Urinary bladder (tissue), 4 donors: ENCODE data around the gene PAN2. TPM values are rescaled to one million over a fixed set of nuclear protein-coding genes. Genes with fewer than 3 reads are reported as not detected.

Source experiments
- DNase-seq: peaks from one replicate; pipeline ENCODE4 v3.0.0-alpha.2; 2015; ENCODE audit errors: extremely low spot score
- H3K27ac ChIP-seq: one replicate; pipeline ENCODE4 v1.5.1; 2013; ENCODE audit warnings: low read depth, mild to moderate bottlenecking, moderate library complexity
- H3K36me3 ChIP-seq: one replicate; pipeline ENCODE4 v1.6.1; 2013; ENCODE audit warnings: mild to moderate bottlenecking, moderate library complexity; ENCODE audit not compliant: insufficient read depth
- H3K4me1 ChIP-seq: one replicate; pipeline ENCODE4 v1.6.1; 2013; ENCODE audit warnings: mild to moderate bottlenecking, moderate library complexity; ENCODE audit not compliant: insufficient read depth
- H3K4me3 ChIP-seq: one replicate; pipeline ENCODE4 v1.5.1; 2013; ENCODE audit warnings: low read depth, low read length
- WGBS: extraction: QIAGEN DNeasy Blood & Tissue Kit; methylation state at CpG from one replicate; pipeline ENCODE4 v1.1.7; 2013; 5-methylcytosine and 5-hydroxymethylcytosine counted together
- polyA plus RNA-seq: library from polyadenylated mRNA; stranded (reverse); fragments of 200-250 nt; gene quantifications from one replicate; pipeline ENCODE4 v1.2.3, GENCODE V29; 2013
- total RNA-seq: library from RNA; depleted of rRNA; stranded (reverse); fragments of >200 nt; gene quantifications from one replicate; pipeline ENCODE4 v1.2.3, GENCODE V29; 2014
- donor health status: healthy with polysubstance abuse.
- donor health status: healthy.

PAN2 gene
- total RNA-seq, result 64.7 TPM
- 31.1 TPM for polyA plus RNA-seq

DNA sequence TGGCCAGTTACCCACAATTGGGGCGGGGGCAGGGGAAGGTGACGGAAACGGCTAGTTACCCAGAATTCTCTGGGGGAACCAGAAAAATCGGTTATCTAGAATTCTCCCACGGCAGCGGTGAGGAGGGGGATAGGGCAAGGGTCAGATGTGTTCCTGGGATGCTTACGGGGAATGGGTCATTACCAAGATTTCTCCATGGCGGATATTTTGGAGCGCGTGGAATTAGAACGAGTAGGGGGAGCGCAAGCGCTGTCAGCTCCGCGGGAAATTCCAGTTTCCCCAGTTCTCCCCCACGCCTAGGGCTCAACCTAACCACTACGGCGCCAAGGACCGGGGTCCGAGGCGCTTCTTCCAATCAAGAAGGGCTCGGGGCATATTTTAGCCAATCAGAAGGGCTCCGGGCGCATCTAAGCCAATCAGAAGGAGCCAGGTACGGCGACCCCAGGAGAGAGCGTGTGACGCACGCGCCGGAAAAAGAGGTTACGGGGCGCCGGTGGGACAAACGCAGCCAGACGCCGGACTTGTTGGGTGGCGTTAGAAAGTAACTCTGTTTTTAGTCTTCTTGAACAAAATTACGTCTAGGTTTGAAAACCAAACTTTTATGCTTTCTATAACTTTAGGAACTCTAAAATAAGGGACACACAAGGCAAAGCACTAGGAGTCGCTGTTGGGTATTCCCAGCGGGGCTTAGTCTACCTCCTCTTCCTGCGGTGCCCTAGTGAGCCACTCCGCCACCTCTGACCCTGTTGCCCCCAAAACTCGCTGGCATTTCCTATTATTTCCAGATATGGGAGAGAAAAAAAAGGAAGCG is at the start of gene PAN2:
Gene PAN2 (minus strand): TSS at position 322 of the 811 bp plus-strand sequence. CDS start 906 bp downstream, outside the sequence.
- peaks cover 2% of the 10 kb centered on the region for H3K4me1 ChIP-seq
- peak within 1 kb of the TSS; percentile 30 for H3K4me3 ChIP-seq
- DNase-seq, result peak; percentile 94
- WGBS, result under 1% methylated on average over 45 of the region's 45 CpGs
- peak within 1 kb of the TSS; percentile 88 for H3K27ac ChIP-seq
- no peaks in the 10 kb centered on the region for H3K36me3 ChIP-seq

GRCh38 chr12:56382611-56383010 is 48.8 kb upstream of the PAN2 start:
- WGBS, result 92% methylated on average over 16 of the region's 16 CpGs

DNA sequence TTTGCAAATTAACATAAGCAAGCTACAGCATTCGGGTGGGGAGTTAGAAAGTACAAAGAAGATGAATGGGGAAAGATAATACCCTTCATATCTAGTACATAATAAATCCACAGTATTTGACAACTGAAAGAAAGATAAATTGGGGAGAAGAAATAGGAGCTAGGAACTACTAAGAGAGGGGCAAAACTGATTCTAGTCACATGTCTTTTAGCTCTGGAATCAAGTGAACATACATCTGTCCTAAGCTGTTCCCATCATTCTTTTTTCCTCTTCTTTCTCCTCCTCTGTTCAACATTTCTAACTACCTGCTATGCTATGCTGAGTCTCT is 44.2 kb upstream of the PAN2 start:
- DNase-seq, result no peak
- H3K36me3 ChIP-seq, result no peaks in the 10 kb centered on the region
- no peak overlapping the region for H3K27ac ChIP-seq
- 21% methylated on average over 1 of the region's 1 CpG for WGBS
- no peaks in the 10 kb centered on the region for H3K4me1 ChIP-seq
- H3K4me3 ChIP-seq, result no peak overlapping the region

More at GRCh38 chr12:56382611-56383010, 48.8 kb upstream of the PAN2 start:
- no peak for DNase-seq
- Histone ChIP-seq H3K4me1 (no peaks in the 10 kb centered on the region), H3K36me3 (no peaks in the 10 kb centered on the region), H3K4me3 (no peak overlapping the region), H3K27ac (no peak overlapping the region)

DNA sequence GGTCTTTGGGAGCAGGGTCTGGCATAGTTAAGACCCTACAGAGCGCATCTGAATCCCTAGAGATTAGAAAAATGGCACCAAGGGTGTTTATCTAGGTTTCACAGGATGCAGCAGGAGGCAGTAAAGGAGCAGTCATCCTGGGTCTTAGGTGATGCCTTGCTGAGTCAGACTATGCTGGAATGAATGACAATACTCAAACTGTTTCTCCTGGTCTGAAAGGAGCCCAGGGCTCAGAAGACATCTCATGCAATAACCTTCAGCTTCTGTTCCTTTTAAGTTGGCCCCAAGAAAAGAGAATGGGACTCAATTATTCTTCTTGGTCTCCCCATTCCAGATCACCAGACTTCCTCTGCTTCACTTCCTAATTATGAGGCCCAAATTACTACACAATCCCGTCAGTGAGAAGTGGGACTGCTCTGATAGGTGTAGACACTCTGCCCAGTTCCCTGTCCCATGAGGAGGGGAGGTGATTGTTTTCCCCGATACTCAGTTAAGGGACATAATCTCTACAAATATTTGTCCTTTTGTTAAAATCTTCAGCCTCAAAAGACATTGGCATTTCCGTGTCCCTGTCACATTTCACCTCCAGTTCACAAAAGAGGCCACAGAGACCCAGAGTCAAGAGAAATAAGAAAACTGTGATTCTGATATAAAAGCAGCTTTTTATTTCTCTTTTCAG is 43.6 kb upstream of the PAN2 start:
- DNase-seq, result no peak
- Histone ChIP-seq H3K36me3 (no peaks in the 10 kb centered on the region), H3K27ac (no peak overlapping the region), H3K4me3 (no peak overlapping the region), H3K4me1 (no peaks in the 10 kb centered on the region)
- WGBS, result 57% methylated on average over 4 of the region's 4 CpGs

DNA sequence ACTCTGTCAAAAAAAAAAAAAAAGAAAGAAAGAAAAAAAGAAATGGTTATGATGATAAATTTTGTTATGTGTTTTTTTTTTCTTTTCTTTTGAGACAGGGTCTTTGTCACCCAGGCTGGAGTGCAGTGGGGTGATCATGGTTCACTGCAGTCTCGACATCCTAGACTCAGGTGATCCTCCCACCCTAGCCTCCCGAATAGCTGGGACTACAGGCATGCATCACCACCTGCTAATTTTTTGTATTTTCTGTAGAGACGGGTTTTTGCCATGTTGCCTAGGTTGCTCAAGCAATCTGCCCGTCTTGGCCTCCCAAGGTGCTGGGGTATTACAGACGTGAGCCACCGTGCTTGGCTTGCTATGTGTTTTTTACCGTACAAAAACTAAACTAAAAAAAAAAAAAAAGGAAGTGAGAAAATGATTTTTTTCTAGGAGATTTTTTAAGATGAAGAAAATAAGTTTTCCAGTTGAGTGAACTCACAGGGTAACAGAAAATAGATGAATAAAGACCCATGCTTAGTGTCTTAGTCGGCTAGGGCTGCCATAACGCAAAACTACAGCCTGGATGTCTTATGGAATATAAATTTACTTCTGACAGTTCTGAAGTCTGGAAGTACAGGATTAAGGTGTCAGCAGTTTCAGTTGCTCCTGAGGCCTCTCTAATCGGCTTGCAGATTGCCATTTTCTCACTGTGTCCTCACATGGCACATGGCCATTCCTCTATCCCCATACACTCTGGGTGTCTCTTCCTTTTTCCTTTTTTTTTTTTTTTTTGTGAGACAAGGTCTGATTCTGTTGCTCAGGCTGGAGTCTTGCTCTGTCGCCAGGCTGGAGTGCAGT is 42.0 kb upstream of the PAN2 start:
- no peak for DNase-seq
- Histone ChIP-seq H3K4me1 (no peaks in the 10 kb centered on the region), H3K27ac (no peak overlapping the region), H3K4me3 (no peak overlapping the region), H3K36me3 (no peaks in the 10 kb centered on the region)
- 70% methylated on average over 11 of the region's 11 CpGs for WGBS

DNA sequence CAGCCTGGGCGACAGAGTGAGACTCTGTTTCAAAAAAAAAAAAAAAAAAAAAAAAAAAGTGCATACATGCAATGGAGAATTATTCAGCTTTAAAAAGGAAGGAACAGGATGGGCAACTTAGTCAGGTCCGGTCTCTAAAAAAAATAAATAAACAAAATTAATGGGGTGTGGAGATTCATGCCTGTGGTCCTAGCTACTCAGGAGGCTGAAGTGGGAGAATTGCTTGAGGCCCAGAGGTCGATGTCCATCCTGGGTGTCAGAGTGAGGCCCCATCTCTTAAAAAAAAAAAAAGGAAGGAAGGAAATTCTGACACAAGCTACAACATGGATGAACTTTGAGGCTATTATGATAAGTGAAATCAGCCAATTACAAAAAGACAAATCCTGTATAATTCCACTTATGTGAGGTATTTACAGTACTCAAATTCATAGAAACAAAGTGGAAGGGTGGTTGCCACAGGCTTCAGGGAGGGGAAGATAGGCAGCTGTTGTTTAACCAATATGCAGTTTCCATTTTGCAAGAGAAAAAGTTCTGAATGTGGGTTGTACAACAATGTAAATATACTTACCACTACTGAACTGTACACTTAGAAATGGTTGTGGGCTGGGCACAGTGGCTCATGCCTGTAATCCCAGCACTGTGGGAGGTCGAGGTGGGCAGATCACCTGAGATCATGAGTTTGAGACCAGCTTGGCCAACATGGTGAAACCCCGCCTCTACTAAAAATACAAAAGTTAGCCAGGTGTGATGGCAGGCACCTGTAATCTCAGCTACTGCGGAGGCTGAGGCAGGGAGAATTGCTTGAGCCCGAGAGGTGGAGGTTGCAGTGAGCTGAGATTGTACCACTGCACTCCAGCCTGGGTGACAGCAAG is 41.2 kb upstream of the PAN2 start:
- Histone ChIP-seq H3K36me3 (no peaks in the 10 kb centered on the region), H3K4me3 (no peak overlapping the region), H3K4me1 (no peaks in the 10 kb centered on the region), H3K27ac (no peak overlapping the region)
- WGBS, result 76% methylated on average over 7 of the region's 7 CpGs
- no peak for DNase-seq

DNA sequence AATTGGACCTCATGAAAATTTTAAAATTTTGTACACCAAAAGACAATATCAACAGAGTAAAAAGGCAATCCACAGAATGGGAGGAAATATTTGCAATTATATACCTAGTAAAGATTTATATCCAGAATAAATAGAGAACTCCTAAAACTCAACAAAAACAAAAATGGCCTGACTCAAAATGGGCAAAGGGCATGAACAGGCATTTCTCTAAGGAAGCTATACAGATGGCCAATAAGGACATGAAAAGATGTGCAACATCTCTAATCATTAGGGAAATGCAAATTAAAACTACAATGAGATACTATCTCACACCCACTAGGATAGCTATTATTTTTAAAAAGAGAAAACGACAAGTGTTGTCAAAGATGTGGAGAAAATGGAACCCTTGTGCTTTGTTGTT is 39.7 kb upstream of the PAN2 start:
- 95% methylated on average over 1 of the region's 1 CpG for WGBS
- no peak for DNase-seq
- Histone ChIP-seq H3K4me1 (no peaks in the 10 kb centered on the region), H3K4me3 (no peak overlapping the region), H3K27ac (no peak overlapping the region), H3K36me3 (no peaks in the 10 kb centered on the region)

DNA sequence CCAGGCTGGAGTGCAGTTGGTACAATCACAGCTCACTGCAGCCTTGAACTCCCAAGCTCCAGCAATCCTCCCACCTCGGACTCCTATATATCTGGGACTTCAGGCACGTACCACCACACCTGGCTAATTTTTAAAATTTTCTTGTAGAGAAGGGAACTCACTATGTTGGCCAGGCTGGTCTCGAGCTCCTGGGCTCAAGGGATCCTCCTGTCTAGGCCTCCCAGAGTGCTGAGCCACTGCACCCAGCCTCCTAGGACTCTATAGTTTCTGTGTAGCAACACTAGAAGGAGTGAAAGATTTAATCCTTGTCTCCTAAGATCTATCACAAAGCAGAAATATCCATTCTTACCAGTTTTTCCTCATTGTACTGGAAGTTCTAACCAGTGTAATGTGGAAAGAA is 33.1 kb upstream of the PAN2 start:
- no peak for DNase-seq
- 87% methylated on average over 3 of the region's 3 CpGs for WGBS
- Histone ChIP-seq H3K4me3 (no peak overlapping the region), H3K4me1 (no peaks in the 10 kb centered on the region), H3K27ac (no peak overlapping the region), H3K36me3 (no peaks in the 10 kb centered on the region)

- DNase-seq, result no peak
- 90% methylated on average over 10 of the region's 10 CpGs for WGBS
- H3K27ac ChIP-seq, result no peak within 1 kb of the TSS
- H3K36me3 ChIP-seq, result no peaks in the 10 kb centered on the region
- H3K4me1 ChIP-seq, result no peaks in the 10 kb centered on the region
- no peak within 1 kb of the TSS for H3K4me3 ChIP-seq
Observed at GRCh38 chr12:56362130-56363059, 28.6 kb upstream of the PAN2 start, which contains the start of gene APOF. Gene APOF, minus strand, starts transcription at chr12:56362857. Its CDS starts 112 bp downstream, at chr12:56362745.

DNA sequence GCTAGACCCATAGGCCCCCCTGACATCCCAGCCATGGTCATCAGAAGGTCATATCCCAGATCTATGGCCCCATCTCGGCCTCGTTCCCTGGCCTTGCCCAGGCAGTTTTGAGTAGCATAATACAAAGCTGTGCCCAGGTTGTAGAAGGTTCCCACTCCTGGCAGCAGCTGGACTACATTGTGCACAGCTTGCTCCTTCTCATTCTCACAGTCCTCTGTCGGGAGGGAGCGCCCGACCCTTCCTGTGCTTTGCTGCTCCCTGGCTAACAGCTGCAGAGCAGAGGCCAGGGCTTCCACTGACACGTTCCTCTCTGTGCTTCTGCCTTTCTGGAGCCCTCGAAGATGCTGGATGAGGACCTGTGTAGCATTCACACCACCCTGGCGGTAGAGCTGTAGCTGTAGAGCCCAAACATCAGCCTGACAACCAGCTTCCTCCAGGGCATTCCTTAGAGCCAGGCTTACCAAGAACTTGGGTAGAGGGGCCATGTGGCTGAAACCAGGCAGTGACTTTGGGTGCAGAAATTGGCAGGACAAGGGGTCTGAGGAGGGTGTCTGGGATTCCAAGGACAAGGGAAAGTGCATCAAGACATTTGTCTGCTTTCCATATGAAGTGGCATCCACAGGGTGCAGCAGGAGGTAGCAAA is 27.8 kb upstream of the PAN2 start:
- H3K4me3 ChIP-seq, result no peak overlapping the region
- DNase-seq, result no peak
- 78% methylated on average over 8 of the region's 8 CpGs for WGBS
- no peak overlapping the region for H3K27ac ChIP-seq
- H3K4me1 ChIP-seq, result no peaks in the 10 kb centered on the region
- H3K36me3 ChIP-seq, result no peaks in the 10 kb centered on the region

GRCh38 chr12:56359851-56360767 is 26.3 kb upstream of the PAN2 start, which contains the start of gene STAT2:
Gene STAT2, minus strand, starts transcription at chr12:56360107. Its CDS starts 3,536 bp downstream, at chr12:56356571.
- under 1% methylated on average over 54 of the region's 54 CpGs for WGBS
- peak; percentile 100 for DNase-seq
- Histone ChIP-seq H3K36me3 (peaks cover 4% of the 10 kb centered on the region), H3K4me1 (no peaks in the 10 kb centered on the region), H3K4me3 (peak within 1 kb of the TSS; percentile 54), H3K27ac (peak within 1 kb of the TSS; percentile 91)
